GM19468 (cell line): ENCODE measurements around the gene CYP11A1.
"Not testable (repeated sequence)": the region's sequence is repeated elsewhere in the genome, so short reads cannot be mapped to it uniquely, and the experiment has no call there.

Experiments used
- ATAC-seq: cut with Tn5 transposase; IDR thresholded peaks from one replicate; pipeline ENCODE4 v1.9.1; 2021; ENCODE audit warnings: mild to moderate bottlenecking, moderate library complexity, moderate number of reproducible peaks; ENCODE audit not compliant: unreplicated experiment; ENCODE audit errors: extremely low read depth

CYP11A1 gene

GRCh38 chr15:74377831-74378766, 10.7 kb upstream of the CYP11A1 start:
- no peak for ATAC-seq

DNA sequence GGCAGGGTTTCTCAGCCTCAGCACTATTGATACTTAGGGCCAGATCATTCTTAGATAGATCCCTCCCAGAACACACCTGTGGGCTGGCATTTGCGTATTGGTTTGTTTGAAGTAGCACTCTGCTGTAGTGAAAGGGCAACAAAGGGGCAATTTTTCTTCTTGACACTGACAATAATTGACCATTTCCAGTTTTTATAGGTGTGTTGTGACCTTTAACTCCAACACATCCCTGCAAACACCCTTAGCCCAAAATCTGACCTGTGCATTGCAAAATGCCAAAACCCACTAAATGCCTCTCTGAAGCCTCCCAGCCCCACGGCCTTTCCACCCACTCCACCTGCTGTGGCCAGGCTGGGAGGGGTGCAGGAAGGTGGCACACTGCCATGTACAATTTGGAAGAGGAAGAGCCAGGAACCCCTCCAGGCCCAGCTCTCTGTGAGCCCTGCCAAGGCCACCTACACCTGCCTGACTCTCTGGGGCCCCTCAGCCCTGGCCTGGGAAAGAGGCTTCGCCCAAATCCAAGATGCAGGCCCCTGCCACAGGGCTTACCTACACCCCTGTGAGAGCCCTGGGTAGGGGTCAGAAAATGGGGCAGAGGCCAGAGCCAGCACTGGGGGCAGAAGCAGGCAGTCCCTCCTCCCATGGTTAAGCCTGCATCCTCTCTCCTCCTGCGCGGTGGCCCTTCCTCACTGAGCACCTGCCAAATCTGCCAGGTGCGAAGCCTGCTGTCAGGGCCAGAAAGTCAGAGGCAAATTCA, 9.6 kb upstream of the CYP11A1 start:
- ATAC-seq = no peak

DNA sequence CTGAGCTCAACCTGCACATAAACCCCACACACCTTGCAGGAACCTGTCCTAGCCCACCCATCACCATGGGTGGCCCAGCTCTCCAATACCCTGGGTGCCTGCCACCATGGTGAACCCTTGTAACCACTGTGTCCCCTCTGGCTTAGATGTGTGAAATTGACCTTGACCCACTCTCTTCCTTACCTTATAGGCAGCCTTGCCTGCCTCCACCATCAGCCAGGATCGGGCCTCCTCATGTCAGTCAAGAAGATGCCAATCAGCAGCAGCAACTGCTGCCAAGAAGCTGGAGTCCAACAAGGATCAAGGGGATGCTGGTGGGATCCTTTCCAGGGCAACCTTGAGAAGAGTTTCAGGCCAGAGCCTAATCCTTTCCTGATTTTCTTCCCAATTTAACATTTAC, 8.8 kb upstream of the CYP11A1 start:
- ATAC-seq = no peak

DNA sequence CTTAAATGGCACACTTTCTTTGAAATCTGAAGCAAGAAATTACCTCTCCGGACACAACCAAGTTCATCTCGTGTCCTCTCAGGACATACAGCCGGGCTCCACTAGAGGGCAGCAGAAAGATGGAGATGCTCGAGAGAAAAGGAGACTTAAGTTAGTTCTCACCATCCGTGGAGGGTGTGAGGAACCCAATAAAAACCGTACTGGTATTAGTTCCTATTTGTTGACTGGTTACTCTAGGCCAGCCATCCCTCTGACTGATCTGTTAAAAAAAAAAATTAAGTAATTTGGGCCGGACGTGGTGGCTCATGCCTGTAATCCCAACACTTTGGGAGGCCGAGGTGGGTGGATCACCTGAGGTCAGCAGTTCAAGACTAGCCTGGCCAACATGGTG, 7.9 kb upstream of the CYP11A1 start:
- peak; percentile 36 for ATAC-seq

DNA sequence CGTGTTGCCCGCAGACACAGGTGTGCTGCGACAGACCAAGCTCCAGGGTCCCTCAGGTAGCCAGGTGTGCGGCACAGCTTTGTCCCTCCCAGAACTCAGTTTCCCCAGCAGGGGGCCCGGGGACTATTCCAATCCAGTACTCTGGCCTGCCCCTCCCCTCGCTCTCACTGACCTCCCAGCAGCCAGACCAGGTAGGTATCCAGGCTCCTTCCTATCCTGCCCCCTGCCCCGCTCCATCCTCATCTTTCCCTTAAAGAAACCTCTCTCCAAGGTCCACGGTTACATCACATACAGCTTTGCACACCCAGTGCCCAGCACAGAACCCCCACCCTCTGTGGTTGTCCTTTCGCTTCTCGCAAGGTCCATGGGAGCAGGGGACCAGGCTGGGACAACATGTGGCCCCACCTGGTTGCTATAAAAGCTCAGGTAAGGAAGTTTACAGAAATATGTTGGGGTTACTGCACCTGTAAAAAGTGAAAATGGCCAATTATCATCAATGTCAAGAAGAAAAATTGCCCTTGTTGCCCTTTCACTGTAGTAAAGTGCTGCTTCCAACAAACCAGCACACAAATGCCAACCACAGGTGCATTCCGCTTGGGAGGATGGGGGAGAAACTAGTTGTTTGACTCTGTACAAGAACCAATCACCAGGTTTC, 7.3 kb upstream of the CYP11A1 start:
- ATAC-seq = no peak

DNA sequence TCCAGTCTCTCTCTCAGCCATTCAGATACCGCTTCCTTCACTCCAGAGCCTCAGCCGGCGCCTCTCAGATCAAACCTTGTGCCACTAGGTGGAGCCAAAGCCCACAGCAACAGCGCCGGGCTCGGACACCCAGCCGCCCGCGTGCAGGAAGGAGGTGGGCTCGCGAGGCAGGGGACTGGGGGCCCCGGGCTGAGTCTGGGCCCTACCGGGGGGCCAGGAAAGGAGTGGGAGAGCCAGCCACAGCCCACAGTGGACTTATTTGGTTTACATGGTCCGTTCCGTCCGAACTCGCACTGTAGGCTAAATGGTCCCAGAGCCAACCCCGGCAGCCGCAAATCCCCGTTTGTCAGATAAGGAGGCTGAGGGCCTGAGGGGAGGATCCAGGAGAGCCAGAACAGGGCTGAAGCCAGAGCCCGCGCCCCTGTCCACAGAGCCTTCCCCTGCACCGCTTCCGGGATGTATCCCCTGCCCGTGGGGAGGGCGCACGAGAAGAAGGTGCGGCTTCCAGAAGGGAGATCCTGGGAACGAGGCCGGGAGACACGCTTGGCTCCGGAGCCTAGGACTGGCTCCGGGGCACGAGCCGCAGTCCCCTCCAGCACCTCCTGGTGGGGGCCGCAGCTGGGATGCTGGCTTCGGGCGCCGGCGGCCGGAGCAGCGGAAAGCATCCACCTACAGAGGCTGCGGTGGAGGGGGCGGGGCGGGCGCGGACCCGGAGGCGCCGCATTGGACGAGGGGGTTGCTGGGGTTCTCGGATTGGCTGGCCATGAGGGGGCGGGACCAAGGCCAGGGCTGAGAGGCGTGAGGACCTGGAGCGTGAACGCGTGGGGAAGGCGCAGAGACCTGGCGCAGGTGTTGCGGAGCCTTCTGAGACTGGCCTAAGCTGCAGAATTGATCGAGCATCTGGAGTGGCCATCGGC, 6.5 kb upstream of the CYP11A1 start:
- peak; percentile 31 for ATAC-seq

DNA sequence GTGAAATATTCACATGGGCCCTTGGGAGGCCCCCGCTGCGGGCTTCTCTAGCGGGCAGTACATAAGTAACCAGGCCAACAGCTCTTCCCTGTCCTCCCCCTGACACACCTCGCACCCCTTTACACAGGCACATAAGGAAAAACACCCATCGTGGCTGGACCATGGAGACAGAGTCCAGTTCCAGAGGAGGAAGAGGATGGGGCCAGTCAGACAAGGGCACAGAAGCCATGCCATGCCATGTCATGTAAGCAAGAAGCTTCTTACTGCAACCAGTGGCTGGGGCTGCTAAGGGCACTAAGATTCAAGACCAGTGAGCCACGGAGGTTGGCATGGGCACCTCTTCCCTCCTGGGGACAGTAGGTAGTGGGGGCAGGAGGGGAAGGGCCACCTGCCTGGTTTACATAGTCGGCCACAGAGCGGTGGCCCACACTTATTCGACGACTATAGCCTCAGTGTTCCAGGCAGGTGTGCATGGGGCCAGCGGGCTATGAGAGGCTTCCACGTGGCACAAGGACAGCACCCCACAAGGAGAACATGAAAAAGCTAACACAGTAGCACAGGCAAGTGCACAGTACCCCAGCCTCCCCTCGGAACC, 5.7 kb upstream of the CYP11A1 start:
- no peak for ATAC-seq

GRCh38 chr15:74370471-74370870, 3.0 kb upstream of the CYP11A1 start:
- no peak for ATAC-seq

- no peak for ATAC-seq
These were observed 2.3 kb upstream of the CYP11A1 start for GRCh38 chr15:74369756-74370155.

DNA sequence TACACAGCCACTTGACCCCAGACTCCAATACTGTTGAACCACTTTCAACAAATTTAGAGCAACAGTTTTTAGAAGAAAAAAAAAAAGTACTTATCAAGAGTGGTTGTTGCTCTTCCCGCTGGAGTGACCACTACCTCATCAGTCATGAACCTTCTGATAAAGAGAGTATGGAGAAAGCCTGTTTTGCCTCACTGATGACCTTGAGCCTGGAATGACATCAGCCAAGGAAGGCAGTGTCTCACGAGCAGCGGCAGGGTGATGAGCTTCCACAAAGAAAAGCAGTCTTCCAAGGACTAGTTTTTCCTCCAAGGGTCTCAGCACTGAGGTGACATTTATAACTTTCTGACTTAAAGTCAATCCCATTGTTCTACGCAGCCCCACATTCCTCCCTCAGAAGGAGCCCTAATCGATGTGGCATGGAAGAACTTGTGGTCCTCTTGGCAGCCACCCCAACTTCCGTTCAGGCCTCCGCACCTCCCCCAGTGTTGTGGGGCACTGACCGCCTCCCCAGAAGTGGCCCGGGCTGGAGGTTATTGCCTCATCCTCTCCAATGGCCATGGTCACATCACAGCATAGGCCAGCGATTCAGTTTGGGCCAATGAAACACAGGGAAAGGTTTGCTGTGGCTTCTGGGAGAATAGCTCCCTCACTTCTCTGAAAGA, 1.8 kb upstream of the CYP11A1 start:
- no peak for ATAC-seq

DNA sequence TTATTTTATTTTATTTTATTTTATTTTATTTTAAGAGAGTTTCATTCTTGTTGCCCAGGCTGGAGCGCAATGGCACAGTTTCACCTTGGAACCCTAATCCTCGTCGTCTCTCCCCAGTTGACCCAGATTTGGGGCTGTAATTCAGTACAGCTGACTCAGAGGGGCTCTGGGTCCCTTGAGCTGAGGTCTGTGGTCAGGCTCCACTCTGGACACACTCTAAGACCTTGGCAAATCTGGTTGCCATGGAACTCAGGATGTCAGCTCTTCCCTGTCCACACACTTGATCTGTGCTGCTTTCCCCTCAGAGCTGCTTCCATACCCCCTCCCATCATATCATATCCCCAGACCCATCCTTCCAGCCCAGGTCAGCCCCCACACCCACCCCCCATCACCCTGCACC, 675 bp upstream of the CYP11A1 start:
- ATAC-seq = no peak

GRCh38 chr15:74365598-74366445, 1.6 kb downstream of the CYP11A1 start:
- no peak for ATAC-seq

DNA sequence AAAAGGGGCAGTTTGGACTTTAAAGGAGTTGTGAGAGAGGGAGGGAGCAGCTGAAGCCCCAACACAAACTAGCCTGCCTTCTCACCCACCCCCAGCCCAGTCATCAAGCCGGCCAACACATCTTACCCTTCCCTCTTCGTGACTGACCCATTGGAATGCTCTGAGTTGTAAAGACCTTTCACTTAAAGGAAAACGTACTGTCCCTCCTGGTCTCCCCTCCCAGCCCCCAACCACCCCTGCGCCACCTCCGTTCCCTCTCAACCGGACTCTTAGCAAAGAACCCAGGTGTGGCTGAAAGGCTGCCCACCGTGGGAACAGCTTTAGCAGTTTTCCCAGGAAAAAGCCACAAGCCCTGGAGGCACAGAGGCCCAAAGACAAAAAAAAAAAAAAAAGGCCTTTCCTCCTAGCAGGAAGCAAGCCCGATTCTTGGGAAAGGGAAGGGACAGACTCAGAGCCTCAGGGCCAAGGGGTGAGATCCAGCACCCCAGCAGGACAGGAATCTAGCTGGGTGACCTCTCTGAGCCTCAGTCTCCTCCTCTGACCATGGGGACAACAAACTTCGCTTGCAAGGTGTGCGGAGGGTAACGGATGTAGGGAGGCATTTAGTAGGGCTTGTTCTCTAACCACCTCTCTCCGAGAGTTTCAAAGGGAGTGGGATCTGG, 2.4 kb downstream of the CYP11A1 start:
- no peak for ATAC-seq

- ATAC-seq = no peak
These were observed 5.0 kb downstream of the CYP11A1 start for GRCh38 chr15:74362482-74362881.

DNA sequence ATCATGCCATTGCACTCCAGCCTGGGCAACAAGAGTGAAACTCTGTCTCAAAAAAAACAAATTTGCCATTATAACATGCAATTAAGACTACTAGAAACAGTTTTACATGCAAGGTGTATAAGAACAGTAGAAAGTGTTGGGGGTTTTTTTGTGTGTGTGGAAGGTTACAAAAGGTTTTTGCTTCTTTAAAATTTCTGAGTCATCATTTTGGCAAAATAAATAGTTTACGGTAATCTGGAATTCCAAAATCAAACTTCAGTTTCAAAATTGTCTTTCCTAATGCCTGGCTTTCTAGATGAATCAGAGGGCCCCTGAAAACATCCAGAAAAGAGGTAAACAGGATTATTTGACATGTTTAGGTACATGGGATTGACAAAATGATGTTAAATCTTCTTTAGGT, 6.6 kb downstream of the CYP11A1 start:
- ATAC-seq = not testable (repeated sequence)

- not testable (repeated sequence) for ATAC-seq
These were observed 8.1 kb downstream of the CYP11A1 start for GRCh38 chr15:74359376-74359775.

DNA sequence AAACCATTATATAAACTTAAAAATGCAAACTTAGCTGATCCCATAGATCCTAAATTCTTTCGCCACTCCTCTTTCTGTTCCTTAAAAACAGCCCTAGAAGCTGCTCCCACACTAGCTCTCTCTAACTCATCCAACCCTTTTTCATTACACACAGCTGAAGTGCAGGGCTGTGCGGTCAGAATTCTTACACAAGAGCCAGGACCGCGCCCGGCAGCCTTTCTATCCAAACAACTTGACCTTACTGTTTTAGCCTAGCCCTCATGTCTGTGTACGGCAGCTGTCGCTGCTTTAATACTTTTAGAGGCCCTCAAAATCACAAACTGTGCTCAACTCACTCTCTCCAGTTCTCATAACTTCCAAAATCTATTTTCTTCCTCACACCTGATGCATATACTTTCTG, 9.9 kb downstream of the CYP11A1 start:
- ATAC-seq = not testable (repeated sequence)
